GM21526 (cell line): ENCODE data around the gene CENPX.

ENCODE experiments used
- ATAC-seq: cut with Tn5 transposase; IDR thresholded peaks from one replicate; pipeline ENCODE4 v1.9.1; 2021; ENCODE audit warnings: moderate library complexity; ENCODE audit not compliant: unreplicated experiment, low FRiP score

The CENPX gene

GRCh38 chr17:82013772-82014321 lies 8.8 kb downstream of the CENPX start:
- no peak for ATAC-seq

DNA sequence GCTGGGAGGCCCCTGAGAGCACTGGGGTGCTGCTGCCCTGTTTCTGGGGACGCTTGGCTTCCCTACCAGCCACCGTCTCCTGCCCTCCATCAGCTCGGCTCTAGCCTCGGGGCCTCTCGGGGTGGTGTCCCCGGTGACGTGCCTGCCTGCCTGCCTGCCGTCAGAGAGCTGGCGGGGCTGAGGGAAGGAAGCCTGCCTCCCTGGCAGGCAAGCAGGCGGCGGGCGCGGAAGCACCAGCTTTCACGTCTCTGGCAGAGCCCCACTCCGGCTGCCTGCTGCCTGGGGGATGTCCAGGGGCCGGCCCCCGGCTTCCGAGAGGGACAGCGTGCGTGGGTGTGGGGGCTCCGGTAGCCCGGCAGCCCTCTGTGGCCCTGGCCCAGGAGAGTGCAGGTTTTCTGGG lies 9.3 kb downstream of the CENPX start:
- no peak for ATAC-seq

GRCh38 chr17:82012640-82013295 lies 9.9 kb downstream of the CENPX start:
- ATAC-seq, result no peak

- no peak for ATAC-seq
Observed at GRCh38 chr17:82012261-82012639, 10.4 kb downstream of the CENPX start.

DNA sequence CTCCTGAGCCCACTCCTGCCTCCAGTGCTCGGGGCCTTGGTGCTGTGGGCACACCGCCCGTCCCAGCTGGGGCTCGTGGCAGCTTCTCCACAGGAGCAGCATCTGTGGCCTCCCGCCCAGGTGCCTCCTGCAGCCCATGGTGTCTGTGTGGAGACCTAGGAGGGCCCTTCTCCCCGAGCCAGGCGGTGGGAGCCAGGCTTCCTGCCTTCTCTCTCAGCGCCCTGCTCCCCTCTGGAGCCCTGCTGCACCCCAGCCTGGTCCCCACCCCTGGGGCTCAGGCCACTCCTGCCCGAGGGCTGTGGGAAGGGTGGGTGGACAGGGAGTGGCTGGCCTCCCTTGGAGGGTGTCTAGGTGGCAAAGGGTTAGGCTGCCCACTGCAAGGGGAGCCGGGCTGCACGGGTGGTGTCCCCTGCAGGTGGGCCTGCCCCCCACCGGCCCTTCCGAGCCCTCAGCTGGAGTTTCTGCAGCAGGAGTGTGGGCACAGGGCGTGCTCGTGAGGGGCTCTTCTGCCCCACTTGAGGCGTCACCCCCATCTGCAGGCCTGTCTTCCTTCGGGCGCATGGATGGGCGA lies 11.0 kb downstream of the CENPX start:
- ATAC-seq, result no peak

- ATAC-seq, result no peak
Observed at GRCh38 chr17:82010575-82011525, 11.8 kb downstream of the CENPX start.

DNA sequence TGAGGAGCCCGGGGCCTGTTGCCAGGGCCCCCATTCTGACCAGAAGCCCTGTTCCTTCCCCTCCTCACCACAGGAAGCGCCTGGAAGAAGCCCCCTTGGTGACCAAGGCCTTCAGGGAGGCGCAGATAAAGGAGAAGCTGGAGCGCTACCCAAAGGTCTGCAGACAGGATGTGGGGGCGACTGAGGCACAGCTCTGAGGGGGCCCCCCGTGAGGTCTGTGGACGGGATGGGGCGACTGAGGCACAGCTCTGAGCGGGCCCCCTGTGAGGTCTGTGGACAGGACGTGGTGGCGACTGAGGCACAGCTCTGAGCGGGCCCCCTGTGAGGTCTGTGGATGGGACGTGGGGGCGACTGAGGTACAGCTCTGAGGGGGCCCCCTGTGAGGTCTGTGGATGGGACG lies 13.3 kb downstream of the CENPX start:
- no peak for ATAC-seq

GRCh38 chr17:82008941-82009405 lies 13.7 kb downstream of the CENPX start:
- ATAC-seq, result no peak

- ATAC-seq, result no peak
Observed at GRCh38 chr17:82008258-82008940, 14.3 kb downstream of the CENPX start.

DNA sequence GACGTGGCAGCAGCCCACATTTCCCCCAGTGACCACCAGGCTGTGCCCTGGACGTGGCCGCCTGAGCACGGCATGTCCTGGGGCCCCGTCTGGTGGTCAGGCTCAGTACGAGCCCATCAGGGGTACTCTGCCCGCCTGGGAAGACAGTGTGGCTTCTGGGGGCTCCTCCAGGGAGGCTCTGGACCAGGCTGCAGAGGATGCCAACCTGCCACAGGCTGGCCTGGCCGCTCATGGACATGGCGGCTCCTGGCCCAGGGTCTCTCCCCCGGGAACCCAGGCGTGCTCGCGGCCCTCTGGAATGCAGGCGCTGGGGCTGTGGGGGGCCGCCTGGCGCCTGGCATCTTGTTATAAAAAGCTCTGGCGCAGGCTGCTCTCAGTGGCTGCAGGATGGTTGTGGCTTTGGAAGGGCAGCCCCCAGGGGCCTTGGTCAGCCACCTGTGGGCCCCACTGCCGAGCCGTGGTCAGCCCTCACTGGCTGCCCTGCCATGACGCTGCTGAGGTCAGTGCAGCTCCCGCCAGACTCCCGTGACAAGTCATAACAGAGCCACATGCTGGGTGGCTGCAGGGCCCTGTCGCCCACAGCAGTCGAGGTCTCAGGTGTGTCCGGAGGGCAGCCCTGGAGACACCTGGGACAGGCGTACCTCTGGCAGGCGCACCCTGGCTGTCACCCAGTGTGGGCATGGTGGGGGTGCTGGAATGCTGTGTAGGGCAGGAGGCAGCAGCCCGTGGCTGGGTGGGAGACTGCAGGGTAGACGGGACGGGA lies 15.0 kb downstream of the CENPX start:
- ATAC-seq, result no peak

DNA sequence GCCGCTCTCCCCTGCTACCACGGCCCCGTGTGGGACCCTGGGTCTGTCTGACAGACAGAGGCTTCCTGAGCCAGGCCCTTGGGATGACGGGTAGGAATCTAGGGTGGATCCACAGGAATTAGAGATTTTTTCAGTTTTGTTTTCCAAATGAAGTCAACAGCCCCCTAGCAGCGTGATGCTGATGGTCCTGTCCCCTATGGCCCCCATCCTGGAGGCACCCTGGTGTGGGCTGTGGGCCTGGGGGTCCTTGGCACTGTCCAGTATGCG lies 15.5 kb downstream of the CENPX start:
- no peak for ATAC-seq

DNA sequence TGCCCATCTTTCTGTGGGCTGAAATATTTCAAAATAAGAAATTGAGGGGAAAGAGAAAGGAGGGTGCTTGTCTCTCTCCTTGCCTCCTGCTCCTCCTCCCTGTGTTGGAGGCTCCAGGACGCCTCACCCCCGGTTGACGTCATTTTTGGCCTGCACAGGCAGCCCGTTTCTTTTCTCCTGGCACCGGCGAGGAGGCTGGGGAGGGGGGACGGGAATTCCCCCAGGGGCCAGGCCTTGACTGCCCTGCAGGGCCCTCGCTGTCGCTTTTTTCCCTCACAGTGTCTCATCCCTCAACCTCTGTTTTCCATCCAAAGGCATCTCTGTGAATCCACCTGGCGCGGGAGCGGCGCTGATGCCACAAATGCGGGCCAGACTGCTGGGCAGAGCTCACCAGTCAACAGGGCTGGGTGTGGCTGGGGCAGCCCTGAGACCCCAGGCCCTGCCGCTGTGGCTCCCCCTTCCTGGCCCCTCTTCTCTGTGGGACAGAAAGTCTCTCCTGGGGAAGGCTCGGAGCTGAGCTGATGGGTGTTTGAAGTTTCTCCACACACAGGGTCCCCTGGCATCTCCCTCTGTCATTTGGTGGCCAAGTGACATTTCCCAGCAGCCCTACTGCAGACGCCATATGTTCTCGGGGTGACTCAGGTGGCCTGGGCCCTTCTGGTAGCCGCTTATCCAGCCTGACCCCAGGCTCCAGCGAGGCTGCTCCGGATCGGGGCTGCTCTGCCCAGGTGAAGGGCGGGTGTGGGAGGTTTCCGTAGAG lies 16.0 kb downstream of the CENPX start:
- ATAC-seq, result no peak

- ATAC-seq, result no peak
Observed at GRCh38 chr17:82005701-82006348, 16.9 kb downstream of the CENPX start.

GRCh38 chr17:82004517-82005455 lies 17.9 kb downstream of the CENPX start:
- ATAC-seq, result no peak

GRCh38 chr17:82003411-82004381 lies 19.0 kb downstream of the CENPX start:
- ATAC-seq, result no peak

DNA sequence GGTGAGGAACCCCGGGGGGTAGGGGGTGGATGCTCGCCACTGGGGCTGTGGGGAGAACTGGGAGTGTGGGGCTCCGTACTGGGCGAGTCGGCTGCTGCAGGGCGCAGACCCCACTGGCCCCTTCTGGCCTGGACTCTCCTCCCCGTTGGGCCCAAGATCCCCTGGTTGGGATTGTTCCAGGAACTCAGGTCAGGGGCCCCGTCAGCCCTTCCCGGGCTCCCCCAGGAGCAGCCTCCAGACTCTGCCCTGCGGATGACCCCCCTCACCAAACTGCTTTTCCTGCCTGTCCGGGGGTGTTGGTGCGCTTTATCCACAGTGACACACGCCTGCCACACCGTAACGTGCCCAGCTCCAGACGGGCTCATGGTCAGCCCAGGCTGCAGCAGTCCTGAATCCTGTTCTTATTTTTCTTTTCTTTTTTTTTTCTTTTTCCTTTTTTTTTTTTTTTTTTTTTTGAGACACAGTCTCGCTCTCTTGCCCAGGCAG lies 21.1 kb downstream of the CENPX start:
- no peak for ATAC-seq
